Suppressor macrophage (primary cell): ENCODE data around the gene CD247.

Experiments used
- DNase-seq, 4 experiments: peaks; one replicate each; pipeline ENCODE4 v3.0.0-alpha.2; 2020 to 2022

Gene CD247

GRCh38 chr1:167434306-167434705, 84.0 kb downstream of the CD247 start:
- no peak for DNase-seq

- no peak for DNase-seq
Measured at GRCh38 chr1:167433884-167434283, 84.4 kb downstream of the CD247 start.

GRCh38 chr1:167432780-167433179, 85.5 kb downstream of the CD247 start:
- no peak for DNase-seq

GRCh38 chr1:167431909-167432650, 86.2 kb downstream of the CD247 start:
- DNase-seq: peak in 3 of 4 experiments; percentile 32 to 52 (median 33)

- DNase-seq: no peak
Measured at GRCh38 chr1:167431261-167431908, 86.9 kb downstream of the CD247 start.

- no peak for DNase-seq
Measured at GRCh38 chr1:167430849-167431242, 87.5 kb downstream of the CD247 start.

- DNase-seq: no peak
Measured at GRCh38 chr1:167430134-167430848, 88.0 kb downstream of the CD247 start.

GRCh38 chr1:167429612-167430011, 88.7 kb downstream of the CD247 start:
- no peak for DNase-seq

- DNase-seq: no peak
Measured at GRCh38 chr1:167428395-167428794, 89.9 kb downstream of the CD247 start.

- DNase-seq: no peak
Measured at GRCh38 chr1:167427848-167428247, 90.5 kb downstream of the CD247 start.

- no peak for DNase-seq
Measured at GRCh38 chr1:167426716-167427115, 91.6 kb downstream of the CD247 start.

GRCh38 chr1:167425482-167425881, 92.8 kb downstream of the CD247 start:
- no peak for DNase-seq

GRCh38 chr1:167423684-167424619, 94.4 kb downstream of the CD247 start:
- DNase-seq: no peak

GRCh38 chr1:167420510-167420909, 97.8 kb downstream of the CD247 start:
- peak in 3 of 4 experiments; percentile 26 to 46 (median 28) for DNase-seq

- no peak for DNase-seq
Measured at GRCh38 chr1:167419245-167419644, 99.1 kb downstream of the CD247 start.

GRCh38 chr1:167418391-167418790, 99.9 kb downstream of the CD247 start:
- DNase-seq: no peak

- peak in 3 of 4 experiments; percentile 10 to 37 (median 25) for DNase-seq
Measured at GRCh38 chr1:167416506-167416905, 101.8 kb downstream of the CD247 start.

GRCh38 chr1:167413328-167413727, 105.0 kb downstream of the CD247 start:
- no peak for DNase-seq

- DNase-seq: peak in 1 of 4 experiments; percentile 5
Measured at GRCh38 chr1:167412920-167413319, 105.4 kb downstream of the CD247 start.

GRCh38 chr1:167412072-167412471, 106.3 kb downstream of the CD247 start:
- no peak for DNase-seq

GRCh38 chr1:167409183-167409582, 109.1 kb downstream of the CD247 start:
- DNase-seq: no peak

GRCh38 chr1:167408355-167408754, 110.0 kb downstream of the CD247 start:
- DNase-seq: no peak
